ENCODE measurements around the gene GORASP2.

- TF ChIP-seq CTCF (IDR thresholded peaks at IDR 0.05; ENCODE audit: control extremely low read depth in 1 of 3, insufficient read depth in 1 of 3, low read depth in 1 of 3, low read length in 3 of 3) (no peak), JUND (IDR thresholded peaks at IDR 0.05; ENCODE audit: low read length) (no peak), POLR2A (IDR thresholded peaks at IDR 0.05; ENCODE audit: control extremely low read depth in 1 of 2, low read depth in 2 of 2, low read length in 2 of 2) (no peak), EP300 (IDR thresholded peaks at IDR 0.05; ENCODE audit: borderline replicate concordance in 1 of 2, low read depth in 2 of 2, low read length in 2 of 2) (no peak), EZH2 (IDR thresholded peaks at IDR 0.05; ENCODE audit: low read depth, low read length, severe bottlenecking) (no peak), BCL11A (IDR thresholded peaks at IDR 0.05; ENCODE audit: low read depth in 2 of 2, low read length in 2 of 2) (no peak), TBP (IDR thresholded peaks at IDR 0.05; ENCODE audit: low read depth, low read length) (no peak)
These were observed 40.0 kb downstream of the GORASP2 start for GRCh38 chr2:170969030-170969429.

All from H1 (cell line).